Measurements from ENCODE around the gene RGS10. TPM values are rescaled to one million over a fixed set of nuclear protein-coding genes. Genes with fewer than 3 reads are reported as not detected.
"Not testable (repeated sequence)": the region's sequence is repeated elsewhere in the genome, so short reads cannot be mapped to it uniquely, and the experiment has no call there.

Gene RGS10
- total and polyA plus RNA-seq, 3 experiments from 2014 or later: 127 to 182 (median 130) TPM

DNA sequence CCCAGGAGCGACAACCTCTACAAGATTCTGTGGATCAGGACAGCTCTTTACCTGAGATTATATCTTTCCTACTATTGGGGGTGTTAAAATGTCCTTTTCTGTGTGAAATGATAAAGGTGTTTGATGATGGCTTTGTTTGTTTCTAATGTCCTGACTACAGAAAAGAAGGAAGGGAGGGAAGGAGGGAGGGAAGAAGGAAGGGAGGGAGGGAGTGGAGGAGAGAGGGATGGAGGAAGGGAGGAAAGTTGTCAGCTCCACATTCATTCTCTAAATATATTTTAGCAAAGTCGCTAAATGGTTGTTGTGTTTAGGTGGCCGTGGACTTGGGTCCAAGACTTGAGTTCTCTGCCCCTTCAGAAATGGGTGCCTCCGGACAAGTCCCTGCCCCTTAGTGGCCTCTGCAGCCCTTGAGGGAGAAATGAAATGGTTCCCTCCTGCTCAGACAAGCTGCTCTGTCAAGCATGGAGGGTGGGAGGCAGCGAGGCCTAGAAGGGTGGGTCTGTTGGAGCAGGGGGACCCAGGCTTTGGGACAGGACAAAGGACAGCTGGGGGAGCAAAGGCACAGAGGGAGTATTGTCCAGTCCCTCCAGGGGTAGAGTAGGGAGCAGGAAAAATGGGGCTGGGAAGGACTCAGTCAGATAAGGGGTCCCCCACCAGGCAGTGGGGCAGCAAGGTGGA lies 4.4 kb downstream of the RGS10 start:
- Histone ChIP-seq H3K9me3 (ENCODE audit: low read length) (no peaks in the 10 kb centered on the region), H3K36me3 (ENCODE audit: insufficient read depth, low read length) (peaks cover 7% of the 10 kb centered on the region), H3K27ac (ENCODE audit: low read depth, low read length) (no peak overlapping the region), H3K4me1 (ENCODE audit: insufficient read depth, low read length) (peaks cover 65% of the 10 kb centered on the region), H3K27me3 (ENCODE audit: insufficient read depth, low read length, poor library complexity, severe bottlenecking) (no peaks in the 10 kb centered on the region), H3K4me3 (ENCODE audit: low read length) (peak overlapping the region; percentile 58)
- peak overlapping the region; percentile 80 to 93 (median 85) for H3K4me3 Mint-ChIP-seq
- peaks cover 0 to 33% (median 7%) of the 10 kb centered on the region in 3 donors for H3K36me3 Mint-ChIP-seq
- H3K4me1 Mint-ChIP-seq: peaks cover 61 to 74% (median 73%) of the 10 kb centered on the region in 3 donors
- ChIA-PET POLR2A (interaction anchor here (0.5 to 1.4 kb wide), 4 partner anchors 12 to 48 kb away, joined by 3 to 6 read pairs (median 4); no protein-coding TSS in a partner anchor), CTCF (interaction anchor here (0.7 to 10.9 kb wide), 11 partner anchors 11 to 339 kb away, joined by 3 to 83 read pairs (median 3); partner anchors contain the start of gene GRK5)
- no peaks in the 10 kb centered on the region for H3K9me3 Mint-ChIP-seq
- H3K27ac Mint-ChIP-seq: peak overlapping the region; percentile 89 to 95 (median 94)
- no peaks in the 10 kb centered on the region for H3K27me3 Mint-ChIP-seq
- no peak for DNase-seq

GRCh38 chr10:119536508-119537025 lies 6.0 kb downstream of the RGS10 start:
- Histone ChIP-seq H3K4me3 (ENCODE audit: low read length) (peak overlapping the region; percentile 28), H3K4me1 (ENCODE audit: insufficient read depth, low read length) (peaks cover 78% of the 10 kb centered on the region), H3K36me3 (ENCODE audit: insufficient read depth, low read length) (peaks cover 7% of the 10 kb centered on the region), H3K27ac (ENCODE audit: low read depth, low read length) (no peak overlapping the region), H3K9me3 (ENCODE audit: low read length) (no peaks in the 10 kb centered on the region), H3K27me3 (ENCODE audit: insufficient read depth, low read length, poor library complexity, severe bottlenecking) (no peaks in the 10 kb centered on the region)
- ChIA-PET CTCF (interaction anchor here (0.9 to 10.9 kb wide), 5 partner anchors 9 to 330 kb away, joined by 3 to 83 read pairs (median 12); no protein-coding TSS in a partner anchor), POLR2A (no interaction called here)
- peaks cover 70 to 83% (median 81%) of the 10 kb centered on the region in 3 donors for H3K4me1 Mint-ChIP-seq
- no peaks in the 10 kb centered on the region for H3K9me3 Mint-ChIP-seq
- peak overlapping the region in 1 of 7 donors; percentile 19 for H3K4me3 Mint-ChIP-seq
- H3K36me3 Mint-ChIP-seq: peaks cover 0 to 31% (median 11%) of the 10 kb centered on the region in 3 donors
- no peaks in the 10 kb centered on the region for H3K27me3 Mint-ChIP-seq
- peak overlapping the region in 6 of 8 donors; percentile 7 to 94 (median 42) for H3K27ac Mint-ChIP-seq
- no peak for DNase-seq

GRCh38 chr10:119535837-119536507 lies 6.5 kb downstream of the RGS10 start:
- no peak overlapping the region for H3K27ac ChIP-seq (ENCODE audit: low read depth, low read length)
- H3K4me3 ChIP-seq (ENCODE audit: low read length): peak overlapping the region; percentile 28
- Mint-ChIP-seq H3K4me1 (peaks cover 71 to 84% (median 81%) of the 10 kb centered on the region in 3 donors), H3K36me3 (peaks cover 0 to 26% (median 11%) of the 10 kb centered on the region in 3 donors), H3K4me3 (peak overlapping the region in 5 of 7 donors; percentile 10 to 36 (median 27)), H3K27ac (peak overlapping the region in 7 of 8 donors; percentile 7 to 75 (median 40)), H3K27me3 (no peaks in the 10 kb centered on the region), H3K9me3 (no peaks in the 10 kb centered on the region)
- H3K36me3 ChIP-seq (ENCODE audit: insufficient read depth, low read length): peaks cover 7% of the 10 kb centered on the region
- POLR2A ChIA-PET: no interaction called here
- no peaks in the 10 kb centered on the region for H3K27me3 ChIP-seq (ENCODE audit: insufficient read depth, low read length, poor library complexity, severe bottlenecking)
- H3K9me3 ChIP-seq (ENCODE audit: low read length): no peaks in the 10 kb centered on the region
- DNase-seq: peak in 1 of 5 donors; percentile 30
- H3K4me1 ChIP-seq (ENCODE audit: insufficient read depth, low read length): peaks cover 84% of the 10 kb centered on the region
- CTCF ChIA-PET: interaction anchor here (1.9 to 10.9 kb wide), 2 partner anchors 9 to 18 kb away, joined by 12 to 83 read pairs; no protein-coding TSS in a partner anchor

GRCh38 chr10:119535305-119535704 lies 7.2 kb downstream of the RGS10 start:
- no peaks in the 10 kb centered on the region for H3K27me3 ChIP-seq (ENCODE audit: insufficient read depth, low read length, poor library complexity, severe bottlenecking)
- peaks cover 84% of the 10 kb centered on the region for H3K4me1 ChIP-seq (ENCODE audit: insufficient read depth, low read length)
- POLR2A ChIA-PET: no interaction called here
- DNase-seq: no peak
- no peaks in the 10 kb centered on the region for H3K9me3 ChIP-seq (ENCODE audit: low read length)
- H3K4me3 ChIP-seq (ENCODE audit: low read length): no peak overlapping the region
- peaks cover 67 to 82% (median 77%) of the 10 kb centered on the region in 3 donors for H3K4me1 Mint-ChIP-seq
- no peaks in the 10 kb centered on the region for H3K9me3 Mint-ChIP-seq
- H3K36me3 Mint-ChIP-seq: peaks cover 0 to 26% (median 11%) of the 10 kb centered on the region in 3 donors
- H3K27ac ChIP-seq (ENCODE audit: low read depth, low read length): no peak overlapping the region
- H3K27ac Mint-ChIP-seq: peak overlapping the region in 6 of 8 donors; percentile 7 to 75 (median 34)
- CTCF ChIA-PET: interaction anchor here (2.2 to 10.9 kb wide), 2 partner anchors 8 kb away, joined by 9 to 83 read pairs; partner anchors contain the start of gene RGS10
- H3K4me3 Mint-ChIP-seq: peak overlapping the region in 3 of 7 donors; percentile 27 to 36 (median 27)
- peaks cover 7% of the 10 kb centered on the region for H3K36me3 ChIP-seq (ENCODE audit: insufficient read depth, low read length)
- no peaks in the 10 kb centered on the region for H3K27me3 Mint-ChIP-seq

GRCh38 chr10:119533473-119533872 lies 9.0 kb downstream of the RGS10 start:
- peaks cover 0 to 28% (median 9%) of the 10 kb centered on the region in 3 donors for H3K36me3 Mint-ChIP-seq

GRCh38 chr10:119532791-119533190 lies 9.7 kb downstream of the RGS10 start:
- Mint-ChIP-seq H3K4me3 (peak overlapping the region in 1 of 7 donors; percentile 29), H3K36me3 (peaks cover 0 to 29% (median 9%) of the 10 kb centered on the region in 3 donors), H3K4me1 (peaks cover 52 to 72% (median 58%) of the 10 kb centered on the region in 3 donors)
- CTCF ChIA-PET: interaction anchor here (0.6 to 11.1 kb wide), 3 partner anchors 7 to 102 kb away, joined by 3 to 83 read pairs (median 4); partner anchors contain the start of gene RGS10
- H3K36me3 ChIP-seq (ENCODE audit: insufficient read depth, low read length); H3K4me3 ChIP-seq (ENCODE audit: low read length); H3K27me3 Mint-ChIP-seq; H3K9me3 ChIP-seq (ENCODE audit: low read length); H3K27ac ChIP-seq (ENCODE audit: low read depth, low read length); H3K27me3 ChIP-seq (ENCODE audit: insufficient read depth, low read length, poor library complexity, severe bottlenecking); H3K9me3 Mint-ChIP-seq; H3K27ac Mint-ChIP-seq; DNase-seq; POLR2A ChIA-PET: not testable (repeated sequence)
- H3K4me1 ChIP-seq (ENCODE audit: insufficient read depth, low read length): peaks cover 73% of the 10 kb centered on the region

More at GRCh38 chr10:119533473-119533872, 9.0 kb downstream of the RGS10 start:
- Histone ChIP-seq H3K9me3 (ENCODE audit: low read length) (no peaks in the 10 kb centered on the region), H3K36me3 (ENCODE audit: insufficient read depth, low read length) (peaks cover 7% of the 10 kb centered on the region), H3K27me3 (ENCODE audit: insufficient read depth, low read length, poor library complexity, severe bottlenecking) (no peaks in the 10 kb centered on the region), H3K4me3 (ENCODE audit: low read length) (no peak overlapping the region), H3K27ac (ENCODE audit: low read depth, low read length) (no peak overlapping the region), H3K4me1 (ENCODE audit: insufficient read depth, low read length) (peaks cover 77% of the 10 kb centered on the region)
- POLR2A ChIA-PET: interaction anchor here (0.7 kb wide), 1 partner anchor 66 kb away, joined by 3 read pairs; no protein-coding TSS in a partner anchor
- CTCF ChIA-PET: interaction anchor here (1.2 to 2.2 kb wide), 2 partner anchors 10 to 44 kb away, joined by 4 to 9 read pairs; partner anchors contain the start of gene RGS10
- Mint-ChIP-seq H3K4me1 (peaks cover 57 to 77% (median 65%) of the 10 kb centered on the region in 3 donors), H3K9me3 (no peaks in the 10 kb centered on the region), H3K27ac (peak overlapping the region in 1 of 8 donors; percentile 6), H3K4me3 (no peak overlapping the region), H3K27me3 (no peaks in the 10 kb centered on the region)
- DNase-seq: no peak

GRCh38 chr10:119532251-119532650 lies 10.3 kb downstream of the RGS10 start:
- H3K27me3 Mint-ChIP-seq: not testable (repeated sequence)
- H3K4me1 Mint-ChIP-seq: peaks cover 51 to 72% (median 58%) of the 10 kb centered on the region in 3 donors
- CTCF ChIA-PET: interaction anchor here (11.1 kb wide), 1 partner anchor 8 kb away, joined by 83 read pairs; the partner anchor contains the start of gene RGS10

More at GRCh38 chr10:119532251-119532650, 10.3 kb downstream of the RGS10 start:
- H3K4me3 Mint-ChIP-seq; DNase-seq; POLR2A ChIA-PET; H3K9me3 ChIP-seq (ENCODE audit: low read length); H3K4me3 ChIP-seq (ENCODE audit: low read length); H3K9me3 Mint-ChIP-seq; H3K27ac ChIP-seq (ENCODE audit: low read depth, low read length); H3K27me3 ChIP-seq (ENCODE audit: insufficient read depth, low read length, poor library complexity, severe bottlenecking): not testable (repeated sequence)
- Histone ChIP-seq H3K4me1 (ENCODE audit: insufficient read depth, low read length) (peaks cover 73% of the 10 kb centered on the region), H3K36me3 (ENCODE audit: insufficient read depth, low read length) (peaks cover 11% of the 10 kb centered on the region)
- Mint-ChIP-seq H3K36me3 (peaks cover 0 to 30% (median 9%) of the 10 kb centered on the region in 3 donors), H3K27ac (peak overlapping the region in 1 of 8 donors; percentile 14)

Data from CD8-positive, alpha-beta memory T cell (primary cell).